Measurements from ENCODE around the gene FIZ1.

GRCh38 chr19:55646889-55647731 is 47.8 kb upstream of the FIZ1 start:
- TF ChIP-seq EZH2phosphoT487 (IDR thresholded peaks at IDR 0.05; ENCODE audit: insufficient read depth, low read depth) = no peak
- no peak for TF ChIP-seq EZH2 (IDR thresholded peaks at IDR 0.05; ENCODE audit: insufficient read depth, poor library complexity, severe bottlenecking)

Data from GM23248 (cell line).